ENCODE data around the gene GALNT18.

GALNT18 gene

DNA sequence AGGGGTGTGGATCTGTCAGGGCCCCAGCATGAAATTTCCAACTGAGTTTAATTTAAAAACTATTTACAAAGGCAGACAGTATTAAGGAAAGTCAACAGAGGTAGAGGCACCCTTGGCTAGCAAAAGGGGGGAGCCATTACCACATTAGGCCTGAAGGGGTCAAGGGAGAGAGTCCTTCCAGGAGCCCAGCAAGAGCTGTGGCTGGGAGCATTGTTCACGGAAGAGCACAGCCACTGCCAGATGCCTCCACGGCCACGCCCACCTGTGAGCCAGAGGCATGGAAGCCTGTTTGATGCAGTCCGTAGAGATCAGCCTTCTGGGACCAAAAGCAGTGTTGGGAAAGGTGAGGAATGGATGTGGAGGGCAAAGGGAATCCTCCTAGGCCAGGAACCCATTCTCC, 102.6 kb downstream of the GALNT18 start:
- TF ChIP-seq, protein P1, sequence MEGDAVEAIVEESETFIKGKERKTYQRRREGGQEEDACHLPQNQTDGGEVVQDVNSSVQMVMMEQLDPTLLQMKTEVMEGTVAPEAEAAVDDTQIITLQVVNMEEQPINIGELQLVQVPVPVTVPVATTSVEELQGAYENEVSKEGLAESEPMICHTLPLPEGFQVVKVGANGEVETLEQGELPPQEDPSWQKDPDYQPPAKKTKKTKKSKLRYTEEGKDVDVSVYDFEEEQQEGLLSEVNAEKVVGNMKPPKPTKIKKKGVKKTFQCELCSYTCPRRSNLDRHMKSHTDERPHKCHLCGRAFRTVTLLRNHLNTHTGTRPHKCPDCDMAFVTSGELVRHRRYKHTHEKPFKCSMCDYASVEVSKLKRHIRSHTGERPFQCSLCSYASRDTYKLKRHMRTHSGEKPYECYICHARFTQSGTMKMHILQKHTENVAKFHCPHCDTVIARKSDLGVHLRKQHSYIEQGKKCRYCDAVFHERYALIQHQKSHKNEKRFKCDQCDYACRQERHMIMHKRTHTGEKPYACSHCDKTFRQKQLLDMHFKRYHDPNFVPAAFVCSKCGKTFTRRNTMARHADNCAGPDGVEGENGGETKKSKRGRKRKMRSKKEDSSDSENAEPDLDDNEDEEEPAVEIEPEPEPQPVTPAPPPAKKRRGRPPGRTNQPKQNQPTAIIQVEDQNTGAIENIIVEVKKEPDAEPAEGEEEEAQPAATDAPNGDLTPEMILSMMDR (IDR thresholded peaks at IDR 0.05; ENCODE audit: insufficient read depth, low read length, poor library complexity, severe bottlenecking) = no peak
- no peak for TF ChIP-seq EZH2phosphoT487 (conservative IDR thresholded peaks at IDR 0.05; ENCODE audit: low read length)
- Histone ChIP-seq H3K4me3 (ENCODE audit: insufficient read depth, low read length, poor library complexity, severe bottlenecking) (no peak overlapping the region), H3K27ac (ENCODE audit: low read depth, low read length) (no peak overlapping the region), H3K9me3 (ENCODE audit: insufficient read depth, low read length) (no peaks in the 10 kb centered on the region), H3K79me2 (ENCODE audit: insufficient read depth, low read length) (no peaks in the 10 kb centered on the region), H3F3A (ENCODE audit: insufficient read depth) (no peaks in the 10 kb centered on the region), H3K4me2 (ENCODE audit: low read depth, low read length, poor library complexity, severe bottlenecking) (no peak overlapping the region), H3K9ac (ENCODE audit: low read length) (no peak overlapping the region), H3K36me3 (ENCODE audit: low read length) (no peaks in the 10 kb centered on the region), H3K27me3 (ENCODE audit: low read length) (no peaks in the 10 kb centered on the region), H3K9me2 (replicated peaks; ENCODE audit: insufficient read depth, low read length) (no peaks in the 10 kb centered on the region), H4K20me1 (ENCODE audit: low read depth, low read length) (no peaks in the 10 kb centered on the region), H2AFZ (ENCODE audit: low read depth, low read length, severe bottlenecking) (no peak overlapping the region)

DNA sequence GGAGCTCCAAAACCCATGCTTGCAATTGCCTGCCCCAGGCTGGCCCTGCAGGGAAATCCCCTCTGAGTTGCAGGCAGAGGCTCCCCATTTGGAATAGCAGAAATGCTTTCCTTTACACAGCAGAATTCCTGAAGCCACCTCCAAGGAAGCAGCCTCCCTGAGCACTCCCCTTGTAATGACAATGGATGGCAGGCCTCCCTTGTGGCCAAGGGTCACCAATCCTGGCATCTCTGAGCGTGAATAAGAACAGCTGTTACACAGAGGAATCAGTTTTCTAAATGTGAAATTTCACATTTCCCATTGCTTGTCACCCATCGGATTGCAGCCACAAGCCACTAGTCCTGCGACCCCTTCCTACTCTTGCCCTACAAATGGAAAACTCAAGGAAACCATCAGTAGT, 107.6 kb downstream of the GALNT18 start:
- Histone ChIP-seq H3K4me2 (ENCODE audit: low read depth, low read length, poor library complexity, severe bottlenecking) (no peak overlapping the region), H4K20me1 (ENCODE audit: low read depth, low read length) (no peaks in the 10 kb centered on the region), H3K79me2 (ENCODE audit: insufficient read depth, low read length) (no peaks in the 10 kb centered on the region), H3K36me3 (ENCODE audit: low read length) (no peaks in the 10 kb centered on the region), H3K9me2 (replicated peaks; ENCODE audit: insufficient read depth, low read length) (no peaks in the 10 kb centered on the region), H3K4me3 (ENCODE audit: insufficient read depth, low read length, poor library complexity, severe bottlenecking) (no peak overlapping the region), H3F3A (ENCODE audit: insufficient read depth) (no peaks in the 10 kb centered on the region), H3K27me3 (ENCODE audit: low read length) (no peaks in the 10 kb centered on the region), H3K9me3 (ENCODE audit: insufficient read depth, low read length) (no peaks in the 10 kb centered on the region), H3K27ac (ENCODE audit: low read depth, low read length) (no peak overlapping the region), H3K9ac (ENCODE audit: low read length) (no peak overlapping the region), H2AFZ (ENCODE audit: low read depth, low read length, severe bottlenecking) (no peak overlapping the region)
- no peak for TF ChIP-seq EZH2phosphoT487 (conservative IDR thresholded peaks at IDR 0.05; ENCODE audit: low read length)
- TF ChIP-seq, protein P1 (IDR thresholded peaks at IDR 0.05; ENCODE audit: insufficient read depth, low read length, poor library complexity, severe bottlenecking) = no peak

DNA sequence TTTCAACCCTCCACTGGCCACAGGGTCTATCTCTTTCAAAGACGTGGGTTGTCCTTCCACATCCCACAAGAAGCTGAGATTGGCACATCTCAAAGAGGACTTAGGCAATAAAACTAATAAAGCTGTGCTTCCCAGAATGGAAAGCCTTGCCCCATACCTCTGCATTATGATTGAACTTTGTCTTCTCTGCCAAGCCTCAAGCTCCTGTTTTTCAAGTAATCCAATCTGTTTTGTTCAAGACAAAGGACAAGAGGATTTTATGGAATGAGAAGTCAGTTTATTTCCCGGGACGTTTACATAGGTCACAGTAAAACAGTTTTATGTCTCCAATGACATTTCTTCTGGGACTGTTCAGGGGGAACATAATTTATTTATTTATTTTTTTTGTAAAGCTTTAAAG, 108.4 kb downstream of the GALNT18 start:
- H3K9me3 ChIP-seq (ENCODE audit: insufficient read depth, low read length) = no peaks in the 10 kb centered on the region
- H2AFZ ChIP-seq (ENCODE audit: low read depth, low read length, severe bottlenecking) = no peak overlapping the region
- no peaks in the 10 kb centered on the region for H4K20me1 ChIP-seq (ENCODE audit: low read depth, low read length)
- H3K4me2 ChIP-seq (ENCODE audit: low read depth, low read length, poor library complexity, severe bottlenecking) = no peak overlapping the region
- no peak overlapping the region for H3K27ac ChIP-seq (ENCODE audit: low read depth, low read length)
- H3K79me2 ChIP-seq (ENCODE audit: insufficient read depth, low read length) = no peaks in the 10 kb centered on the region
- H3F3A ChIP-seq (ENCODE audit: insufficient read depth) = no peaks in the 10 kb centered on the region
- no peak overlapping the region for H3K4me3 ChIP-seq (ENCODE audit: insufficient read depth, low read length, poor library complexity, severe bottlenecking)
- no peaks in the 10 kb centered on the region for H3K9me2 ChIP-seq (replicated peaks; ENCODE audit: insufficient read depth, low read length)
- no peak for TF ChIP-seq EZH2phosphoT487 (conservative IDR thresholded peaks at IDR 0.05; ENCODE audit: low read length)
- TF ChIP-seq, protein P1 (IDR thresholded peaks at IDR 0.05; ENCODE audit: insufficient read depth, low read length, poor library complexity, severe bottlenecking) = no peak
- no peaks in the 10 kb centered on the region for H3K27me3 ChIP-seq (ENCODE audit: low read length)
- H3K9ac ChIP-seq (ENCODE audit: low read length) = no peak overlapping the region
- H3K36me3 ChIP-seq (ENCODE audit: low read length) = no peaks in the 10 kb centered on the region

Data from SU-DHL-6 (cell line).